Measurements from ENCODE around the gene PRPS1. TPM values are rescaled to one million over a fixed set of nuclear protein-coding genes. Genes with fewer than 3 reads are reported as not detected.
A peak's percentile ranks its signal among the peaks of the same experiment; 100 is the strongest.

Gene PRPS1
- total and polyA plus RNA-seq, 9 of the 15 experiments (the other 6 are each of a cell fraction or from before 2014, with no cell fraction given), result 47.8 to 175 (median 79.6) TPM

- TF ChIP-seq, protein P1, sequence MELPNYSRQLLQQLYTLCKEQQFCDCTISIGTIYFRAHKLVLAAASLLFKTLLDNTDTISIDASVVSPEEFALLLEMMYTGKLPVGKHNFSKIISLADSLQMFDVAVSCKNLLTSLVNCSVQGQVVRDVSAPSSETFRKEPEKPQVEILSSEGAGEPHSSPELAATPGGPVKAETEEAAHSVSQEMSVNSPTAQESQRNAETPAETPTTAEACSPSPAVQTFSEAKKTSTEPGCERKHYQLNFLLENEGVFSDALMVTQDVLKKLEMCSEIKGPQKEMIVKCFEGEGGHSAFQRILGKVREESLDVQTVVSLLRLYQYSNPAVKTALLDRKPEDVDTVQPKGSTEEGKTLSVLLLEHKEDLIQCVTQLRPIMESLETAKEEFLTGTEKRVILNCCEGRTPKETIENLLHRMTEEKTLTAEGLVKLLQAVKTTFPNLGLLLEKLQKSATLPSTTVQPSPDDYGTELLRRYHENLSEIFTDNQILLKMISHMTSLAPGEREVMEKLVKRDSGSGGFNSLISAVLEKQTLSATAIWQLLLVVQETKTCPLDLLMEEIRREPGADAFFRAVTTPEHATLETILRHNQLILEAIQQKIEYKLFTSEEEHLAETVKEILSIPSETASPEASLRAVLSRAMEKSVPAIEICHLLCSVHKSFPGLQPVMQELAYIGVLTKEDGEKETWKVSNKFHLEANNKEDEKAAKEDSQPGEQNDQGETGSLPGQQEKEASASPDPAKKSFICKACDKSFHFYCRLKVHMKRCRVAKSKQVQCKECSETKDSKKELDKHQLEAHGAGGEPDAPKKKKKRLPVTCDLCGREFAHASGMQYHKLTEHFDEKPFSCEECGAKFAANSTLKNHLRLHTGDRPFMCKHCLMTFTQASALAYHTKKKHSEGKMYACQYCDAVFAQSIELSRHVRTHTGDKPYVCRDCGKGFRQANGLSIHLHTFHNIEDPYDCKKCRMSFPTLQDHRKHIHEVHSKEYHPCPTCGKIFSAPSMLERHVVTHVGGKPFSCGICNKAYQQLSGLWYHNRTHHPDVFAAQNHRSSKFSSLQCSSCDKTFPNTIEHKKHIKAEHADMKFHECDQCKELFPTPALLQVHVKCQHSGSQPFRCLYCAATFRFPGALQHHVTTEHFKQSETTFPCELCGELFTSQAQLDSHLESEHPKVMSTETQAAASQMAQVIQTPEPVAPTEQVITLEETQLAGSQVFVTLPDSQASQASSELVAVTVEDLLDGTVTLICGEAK (IDR thresholded peaks at IDR 0.05), result no peak
- TF ChIP-seq, protein P1 (CRISPR knock-in tag; IDR thresholded peaks at IDR 0.05), result peak; percentile 43; the same call in 1 of the 2 replicates
- peak; percentile 94 for TF ChIP-seq L3MBTL2 (IDR thresholded peaks at IDR 0.05)
- TF ChIP-seq DIDO1 (tag; IDR thresholded peaks at IDR 0.05; ENCODE audit: low read depth), result no peak
- no peak for TF ChIP-seq ZNF76 (CRISPR knock-in tag; IDR thresholded peaks at IDR 0.05; ENCODE audit: borderline replicate concordance)
- 0 out of 2 replicates have a peak, but pooled peaks have one; percentile 64 for TF ChIP-seq ZNF217 (CRISPR knock-in tag; IDR thresholded peaks at IDR 0.05)
- no peak for TF ChIP-seq GATAD2B (IDR thresholded peaks at IDR 0.05; ENCODE audit: borderline replicate concordance)
- no peak for TF ChIP-seq DACH1 (IDR thresholded peaks at IDR 0.05; ENCODE audit: partially characterized antibody)
- TF ChIP-seq EZH2 (IDR thresholded peaks at IDR 0.05; ENCODE audit: borderline replicate concordance, low read depth, low read length), result no peak
- no peak for TF ChIP-seq CHD2 (IDR thresholded peaks at IDR 0.05; ENCODE audit: low read depth, low read length)
- TF ChIP-seq, protein P2, sequence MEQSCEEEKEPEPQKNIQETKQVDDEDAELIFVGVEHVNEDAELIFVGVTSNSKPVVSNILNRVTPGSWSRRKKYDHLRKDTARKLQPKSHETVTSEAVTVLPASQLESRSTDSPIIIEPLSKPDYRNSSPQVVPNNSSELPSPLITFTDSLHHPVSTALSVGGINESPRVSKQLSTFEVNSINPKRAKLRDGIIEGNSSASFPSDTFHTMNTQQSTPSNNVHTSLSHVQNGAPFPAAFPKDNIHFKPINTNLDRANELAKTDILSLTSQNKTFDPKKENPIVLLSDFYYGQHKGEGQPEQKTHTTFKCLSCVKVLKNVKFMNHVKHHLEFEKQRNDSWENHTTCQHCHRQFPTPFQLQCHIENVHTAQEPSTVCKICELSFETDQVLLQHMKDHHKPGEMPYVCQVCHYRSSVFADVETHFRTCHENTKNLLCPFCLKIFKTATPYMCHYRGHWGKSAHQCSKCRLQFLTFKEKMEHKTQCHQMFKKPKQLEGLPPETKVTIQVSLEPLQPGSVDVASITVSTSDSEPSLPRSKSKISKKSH (CRISPR knock-in tag; IDR thresholded peaks at IDR 0.05), result no peak
- no peak for TF ChIP-seq ZNF384 (IDR thresholded peaks at IDR 0.05; ENCODE audit: low read depth, low read length)
- peak; percentile 88 for TF ChIP-seq POLR2G (IDR thresholded peaks at IDR 0.05; ENCODE audit: low read depth, low read length)
- TF ChIP-seq BACH1 (tag; IDR thresholded peaks at IDR 0.05), result no peak
- no peak for TF ChIP-seq ZNF24 (IDR thresholded peaks at IDR 0.05)
- TF ChIP-seq THRA (IDR thresholded peaks at IDR 0.05), result no peak
- TF ChIP-seq TCF3 (CRISPR knock-in tag; IDR thresholded peaks at IDR 0.05), result peak; percentile 17; the same call in 1 of the 2 replicates
Observed at GRCh38 chrX:107676559-107677378, 48.5 kb downstream of the PRPS1 start (continued).
